ENCODE data around the gene THPO.

DNA sequence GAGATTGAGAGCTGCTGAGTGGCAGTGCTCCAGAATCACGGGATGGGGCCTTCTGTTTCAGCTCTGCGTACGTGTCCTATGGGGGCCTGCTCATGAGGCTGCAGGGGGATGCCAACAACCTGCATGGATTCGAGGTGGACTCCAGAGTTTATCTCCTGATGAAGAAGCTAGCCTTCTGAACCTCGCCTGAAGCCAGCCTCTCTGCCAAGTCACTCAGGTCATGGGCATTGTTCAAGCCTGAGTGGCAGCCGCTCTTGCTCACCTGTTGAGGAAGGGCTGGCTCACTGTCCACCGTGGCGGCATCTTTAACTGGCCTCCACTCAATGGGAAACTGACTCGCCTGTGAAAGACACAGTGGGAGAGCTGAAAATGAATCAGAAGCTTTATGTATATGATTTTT lies 9.9 kb downstream of the THPO start:
- no peak for TF ChIP-seq POLR2A (IDR thresholded peaks at IDR 0.05; ENCODE audit: low read depth)
- TF ChIP-seq EP300 (IDR thresholded peaks at IDR 0.05) = no peak

All from esophagus muscularis mucosa (tissue), 2 donors.